ENCODE data around the gene OPRD1.

DNA sequence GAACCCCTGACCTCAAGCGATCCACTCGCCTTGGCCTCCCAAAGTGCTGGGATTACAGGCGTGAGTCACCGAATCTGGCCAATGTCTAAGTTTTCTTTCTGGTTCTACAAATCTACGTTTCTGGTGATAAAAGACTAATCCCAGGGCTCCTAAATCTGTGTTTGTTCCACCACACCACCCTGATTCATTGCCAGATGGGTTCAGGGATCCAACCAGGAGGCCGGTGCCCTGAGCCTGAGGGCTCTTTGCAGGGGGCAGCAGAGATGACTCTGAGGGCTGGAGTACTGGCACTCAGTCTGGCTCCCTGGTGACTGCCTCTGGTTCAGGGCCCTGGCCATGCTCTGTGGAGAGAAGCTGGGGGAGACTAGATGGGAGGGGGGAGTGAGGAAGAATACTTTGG lies 10.5 kb upstream of the OPRD1 start:
- TF ChIP-seq POLR2A (IDR thresholded peaks at IDR 0.05) = no peak
- TF ChIP-seq, protein P1, sequence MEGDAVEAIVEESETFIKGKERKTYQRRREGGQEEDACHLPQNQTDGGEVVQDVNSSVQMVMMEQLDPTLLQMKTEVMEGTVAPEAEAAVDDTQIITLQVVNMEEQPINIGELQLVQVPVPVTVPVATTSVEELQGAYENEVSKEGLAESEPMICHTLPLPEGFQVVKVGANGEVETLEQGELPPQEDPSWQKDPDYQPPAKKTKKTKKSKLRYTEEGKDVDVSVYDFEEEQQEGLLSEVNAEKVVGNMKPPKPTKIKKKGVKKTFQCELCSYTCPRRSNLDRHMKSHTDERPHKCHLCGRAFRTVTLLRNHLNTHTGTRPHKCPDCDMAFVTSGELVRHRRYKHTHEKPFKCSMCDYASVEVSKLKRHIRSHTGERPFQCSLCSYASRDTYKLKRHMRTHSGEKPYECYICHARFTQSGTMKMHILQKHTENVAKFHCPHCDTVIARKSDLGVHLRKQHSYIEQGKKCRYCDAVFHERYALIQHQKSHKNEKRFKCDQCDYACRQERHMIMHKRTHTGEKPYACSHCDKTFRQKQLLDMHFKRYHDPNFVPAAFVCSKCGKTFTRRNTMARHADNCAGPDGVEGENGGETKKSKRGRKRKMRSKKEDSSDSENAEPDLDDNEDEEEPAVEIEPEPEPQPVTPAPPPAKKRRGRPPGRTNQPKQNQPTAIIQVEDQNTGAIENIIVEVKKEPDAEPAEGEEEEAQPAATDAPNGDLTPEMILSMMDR (IDR thresholded peaks at IDR 0.05) = no peak

Measured in lower leg skin (tissue), 3 donors.